ENCODE data around the gene LPA. TPM values are rescaled to one million over a fixed set of nuclear protein-coding genes. Genes with fewer than 3 reads are reported as not detected.
A peak's percentile ranks its signal among the peaks of the same experiment; 100 is the strongest.
"Not testable (repeated sequence)": the region's sequence is repeated elsewhere in the genome, so short reads cannot be mapped to it uniquely, and the experiment has no call there.

The LPA gene
- total RNA-seq, 4 donors from 2014 or later = not detected

GRCh38 chr6:160573943-160574342 is 90.1 kb downstream of the LPA start:
- no peak overlapping the region for H3K4me3 ChIP-seq
- 100% methylated on average over 1 of the region's 4 CpGs; no CpG with 5 or more reads in 1 of the 2 donors for WGBS, 2 donors (ENCODE audit: low coverage in 1 of 2)
- H3K4me1 ChIP-seq = no peaks in the 10 kb centered on the region
- peaks cover 11% of the 10 kb centered on the region for H3K27me3 ChIP-seq
- H3K9me3 ChIP-seq = peaks cover 0 to 18% (median 0%) of the 10 kb centered on the region in 3 donors
- TF ChIP-seq POLR2A (IDR thresholded peaks at IDR 0.05) (no peak), CTCF (IDR thresholded peaks at IDR 0.05) (no peak), POLR2AphosphoS5 (IDR thresholded peaks at IDR 0.05) (no peak), EP300 (IDR thresholded peaks at IDR 0.05) (no peak)
- no peaks in the 10 kb centered on the region for H3K36me3 ChIP-seq
- no peak overlapping the region for H3K27ac ChIP-seq
- no peak for ATAC-seq

GRCh38 chr6:160571201-160571600 is 92.9 kb downstream of the LPA start:
- H3K4me1 ChIP-seq, H3K27ac ChIP-seq, H3K36me3 ChIP-seq, H3K4me3 ChIP-seq, ATAC-seq: not testable (repeated sequence)
- H3K27me3 ChIP-seq = peaks cover 11% of the 10 kb centered on the region
- peaks cover 0 to 20% (median 0%) of the 10 kb centered on the region in 3 donors for H3K9me3 ChIP-seq

- Histone ChIP-seq H3K4me1 (no peaks in the 10 kb centered on the region), H3K9me3 (no peaks in the 10 kb centered on the region), H3K27ac (no peak overlapping the region), H3K27me3 (peaks cover 27% of the 10 kb centered on the region), H3K36me3 (no peaks in the 10 kb centered on the region), H3K4me3 (no peak overlapping the region)
- 76 to 83% methylated on average over 6 of the region's 6 CpGs for WGBS, 2 donors (ENCODE audit: low coverage in 1 of 2)
- ATAC-seq = no peak
- TF ChIP-seq POLR2A (IDR thresholded peaks at IDR 0.05) (no peak), CTCF (IDR thresholded peaks at IDR 0.05) (no peak), EP300 (IDR thresholded peaks at IDR 0.05) (no peak), POLR2AphosphoS5 (IDR thresholded peaks at IDR 0.05) (no peak)
Measured at GRCh38 chr6:160544802-160545201, 119.3 kb downstream of the LPA start.

GRCh38 chr6:160535270-160535669 is 128.8 kb downstream of the LPA start:
- H3K36me3 ChIP-seq = no peaks in the 10 kb centered on the region
- no peaks in the 10 kb centered on the region for H3K27me3 ChIP-seq
- H3K27ac ChIP-seq = no peak overlapping the region
- no peak for ATAC-seq
- WGBS, 2 donors (ENCODE audit: low coverage in 1 of 2) = 80 to 87% methylated on average over 1 of the region's 1 CpG
- no peak overlapping the region for H3K4me3 ChIP-seq
- H3K4me1 ChIP-seq = peaks cover 0 to 7% (median 3%) of the 10 kb centered on the region in 3 donors
- no peaks in the 10 kb centered on the region for H3K9me3 ChIP-seq
- TF ChIP-seq EP300 (IDR thresholded peaks at IDR 0.05) (no peak), POLR2A (IDR thresholded peaks at IDR 0.05) (no peak), POLR2AphosphoS5 (IDR thresholded peaks at IDR 0.05) (no peak), CTCF (IDR thresholded peaks at IDR 0.05) (no peak)

GRCh38 chr6:160534050-160534696 is 129.9 kb downstream of the LPA start:
- H3K4me3 ChIP-seq = no peak overlapping the region
- H3K27ac ChIP-seq = no peak overlapping the region
- WGBS, 2 donors (ENCODE audit: low coverage in 1 of 2) = 0 to 10% methylated on average over 1 to 5 of the region's 9 CpGs
- H3K27me3 ChIP-seq = no peaks in the 10 kb centered on the region
- H3K36me3 ChIP-seq = no peaks in the 10 kb centered on the region
- H3K4me1 ChIP-seq = peaks cover 0 to 7% (median 3%) of the 10 kb centered on the region in 3 donors
- ATAC-seq = peak; percentile 74
- H3K9me3 ChIP-seq = no peaks in the 10 kb centered on the region
- peak; percentile 75 to 96 (median 89) for TF ChIP-seq CTCF (IDR thresholded peaks at IDR 0.05)
- TF ChIP-seq POLR2AphosphoS5 (IDR thresholded peaks at IDR 0.05) = no peak
- TF ChIP-seq EP300 (IDR thresholded peaks at IDR 0.05) = no peak
